NCI-H2107 treated with DMSO at 0.1 percent for 48 hours (cell line): ENCODE measurements around the gene SMAD3.

ENCODE experiments used
- DNase-seq: peaks from one replicate; lab custom pipeline; 2025; ENCODE audit not compliant: unreplicated experiment; lab: John Stamatoyannopoulos, UW

Gene SMAD3

DNA sequence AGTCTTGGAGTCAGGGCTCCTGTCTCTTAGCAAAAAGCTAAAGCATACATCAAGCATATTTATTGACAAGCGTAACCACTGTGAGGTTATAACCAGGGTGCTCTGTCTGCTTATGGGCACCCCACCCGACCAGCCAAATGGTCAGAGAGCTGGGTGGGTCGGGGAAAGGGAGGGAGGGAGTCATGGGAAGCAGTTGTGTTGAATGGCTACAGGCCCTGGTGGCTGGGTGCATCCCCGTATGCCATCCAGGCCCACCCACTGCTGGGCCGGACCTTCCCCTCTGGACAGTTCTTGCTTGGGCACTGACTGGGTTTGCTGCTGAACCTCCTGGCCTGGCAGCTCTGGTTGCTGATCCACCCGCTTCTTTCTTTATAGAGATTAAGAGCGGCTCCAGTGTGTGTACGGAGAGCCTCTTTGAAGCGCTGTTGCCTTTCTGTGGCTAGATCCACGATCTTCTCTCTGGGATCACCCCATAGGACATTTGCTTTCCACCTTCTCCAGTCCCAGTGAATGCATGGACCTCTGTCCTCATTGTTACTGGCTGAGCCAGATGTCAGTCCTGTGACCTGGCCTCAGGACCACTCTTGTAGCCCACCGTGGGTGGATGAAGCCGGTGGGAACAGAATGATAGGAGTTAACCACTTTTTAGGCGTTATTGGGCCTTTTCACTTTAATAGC is 59.6 kb downstream of the SMAD3 start:
- DNase-seq, result no peak

DNA sequence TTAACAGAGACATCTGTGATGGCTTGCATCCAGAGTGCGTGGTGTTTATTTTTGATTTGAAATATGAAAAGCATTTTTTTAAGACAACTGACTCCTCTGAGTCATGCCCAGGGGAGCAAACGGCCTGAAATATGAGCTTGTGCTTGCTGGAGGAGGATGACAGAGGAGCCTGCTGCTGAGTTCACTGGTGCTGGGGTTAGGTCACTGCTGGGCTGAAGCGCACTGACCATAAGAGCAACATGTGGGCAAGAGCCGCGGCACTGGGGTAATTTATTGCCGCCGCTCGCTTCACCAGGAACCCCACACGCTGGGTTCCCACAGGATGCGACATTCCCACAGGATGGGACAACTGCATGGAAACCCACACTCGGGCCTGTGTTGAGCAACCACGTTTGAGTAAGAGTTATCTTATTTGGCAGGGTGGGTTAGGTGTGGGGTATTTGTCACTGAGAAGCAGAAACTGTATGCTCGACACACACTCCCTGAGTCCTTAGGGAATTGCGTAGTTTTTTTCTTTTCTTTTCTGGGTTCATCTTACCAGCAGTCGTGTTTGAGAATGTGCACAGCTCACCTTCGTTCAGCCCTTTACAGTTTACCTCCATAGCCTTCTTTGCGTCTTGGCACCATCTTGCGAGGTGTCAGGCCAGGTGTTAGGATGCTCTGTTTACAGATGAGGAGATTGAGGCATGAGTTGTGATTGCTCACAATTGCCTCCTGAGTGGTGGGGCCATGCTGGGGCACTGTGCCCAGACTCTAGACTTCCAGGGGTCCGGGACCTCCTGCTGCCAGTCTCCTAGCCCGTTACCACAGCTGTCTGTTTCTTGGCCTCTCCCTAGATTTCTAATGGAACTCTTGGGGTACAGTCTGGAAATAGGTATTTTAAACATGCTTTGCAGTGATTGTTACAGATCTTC is 60.4 kb downstream of the SMAD3 start:
- DNase-seq, result peak; percentile 30

DNA sequence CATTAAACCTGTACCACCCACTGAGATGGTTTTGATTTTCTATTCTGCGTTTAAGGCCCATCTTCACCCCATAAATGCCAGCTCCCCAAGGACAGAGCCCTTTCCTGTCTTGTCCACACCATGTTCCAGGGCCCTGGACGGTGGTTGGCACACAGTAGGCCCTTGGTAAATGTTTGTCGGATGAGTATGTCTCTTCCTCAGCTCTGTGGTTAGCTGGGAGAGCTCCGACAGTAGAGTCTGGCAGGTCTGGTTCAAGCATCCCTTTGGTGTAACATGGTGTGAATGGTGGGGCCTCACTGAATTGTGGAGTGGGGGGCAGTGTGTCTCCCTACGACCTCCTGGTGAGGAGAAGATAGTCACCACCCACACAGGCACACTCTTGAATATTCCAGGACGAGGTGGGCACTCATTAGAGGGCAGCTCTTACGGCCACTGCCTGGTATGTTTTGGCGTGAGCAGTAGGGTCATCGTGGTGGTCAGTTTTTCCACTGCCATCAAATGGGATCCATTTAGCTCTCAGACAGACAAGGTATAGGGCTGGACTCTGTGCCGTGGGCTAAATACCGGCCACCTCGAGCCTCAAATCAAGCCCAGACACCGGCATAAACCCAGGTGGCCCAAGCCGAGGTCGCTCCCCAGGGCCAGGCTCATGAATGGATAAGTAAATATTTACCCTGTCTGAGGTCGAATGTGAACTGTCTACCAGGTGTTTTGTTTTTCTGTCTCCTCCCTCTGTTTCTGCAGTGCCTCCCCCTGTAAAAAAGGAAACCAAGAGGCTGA is 61.3 kb downstream of the SMAD3 start:
- no peak for DNase-seq

DNA sequence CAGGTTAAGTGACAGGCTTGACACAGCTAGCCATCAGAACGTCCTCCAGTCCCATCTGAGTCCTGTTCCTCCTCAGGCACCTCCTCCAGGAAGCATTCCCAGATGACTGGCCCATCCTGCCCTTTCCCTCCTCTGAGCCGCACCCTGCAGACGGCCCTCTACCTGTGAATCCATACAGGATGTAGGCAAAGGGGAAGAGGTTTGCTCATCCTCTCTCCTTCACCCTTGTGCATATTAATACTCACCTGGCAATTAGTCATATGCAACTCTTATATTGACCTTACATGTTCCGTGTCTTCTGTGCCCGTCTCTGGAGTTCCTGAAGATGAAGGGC is 61.9 kb downstream of the SMAD3 start:
- no peak for DNase-seq

DNA sequence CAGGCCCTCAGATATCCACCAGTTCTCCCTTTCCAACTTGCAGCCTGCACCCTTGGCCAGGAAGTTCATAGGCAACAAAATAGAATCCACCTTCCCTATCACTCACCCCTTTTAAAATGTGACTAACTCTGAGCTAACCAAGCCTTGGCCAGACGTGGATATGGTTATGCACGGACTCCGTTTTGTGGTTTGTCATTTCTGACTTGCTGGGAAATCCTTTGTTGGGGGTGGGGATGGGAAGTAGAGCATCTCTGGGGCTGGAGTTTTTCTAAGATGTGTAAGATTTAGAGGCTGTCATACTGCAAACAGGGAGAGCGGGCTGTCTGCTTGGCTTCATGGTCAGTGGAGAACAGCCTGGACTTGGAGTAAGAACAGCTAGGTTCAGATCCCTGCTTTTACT is 62.6 kb downstream of the SMAD3 start:
- no peak for DNase-seq

DNA sequence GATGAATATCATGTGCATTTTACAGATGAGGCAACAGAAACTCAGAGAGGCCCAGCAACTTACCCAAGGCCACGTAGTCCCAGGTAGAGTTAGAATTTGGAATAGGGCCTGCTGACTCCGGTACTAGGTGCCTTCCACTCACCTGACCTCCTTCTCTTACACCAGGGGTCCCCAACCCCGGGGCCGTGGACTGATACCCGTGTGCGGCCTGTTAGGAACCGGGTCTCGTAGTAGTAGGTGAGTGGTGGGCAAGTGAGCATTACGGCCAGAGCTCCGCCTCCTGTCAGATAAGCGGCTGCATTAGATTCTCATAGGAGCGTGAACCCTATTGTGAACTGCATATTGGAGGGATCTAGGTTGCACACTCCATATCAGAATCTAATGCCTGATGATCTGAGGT is 64.8 kb downstream of the SMAD3 start:
- DNase-seq, result no peak

DNA sequence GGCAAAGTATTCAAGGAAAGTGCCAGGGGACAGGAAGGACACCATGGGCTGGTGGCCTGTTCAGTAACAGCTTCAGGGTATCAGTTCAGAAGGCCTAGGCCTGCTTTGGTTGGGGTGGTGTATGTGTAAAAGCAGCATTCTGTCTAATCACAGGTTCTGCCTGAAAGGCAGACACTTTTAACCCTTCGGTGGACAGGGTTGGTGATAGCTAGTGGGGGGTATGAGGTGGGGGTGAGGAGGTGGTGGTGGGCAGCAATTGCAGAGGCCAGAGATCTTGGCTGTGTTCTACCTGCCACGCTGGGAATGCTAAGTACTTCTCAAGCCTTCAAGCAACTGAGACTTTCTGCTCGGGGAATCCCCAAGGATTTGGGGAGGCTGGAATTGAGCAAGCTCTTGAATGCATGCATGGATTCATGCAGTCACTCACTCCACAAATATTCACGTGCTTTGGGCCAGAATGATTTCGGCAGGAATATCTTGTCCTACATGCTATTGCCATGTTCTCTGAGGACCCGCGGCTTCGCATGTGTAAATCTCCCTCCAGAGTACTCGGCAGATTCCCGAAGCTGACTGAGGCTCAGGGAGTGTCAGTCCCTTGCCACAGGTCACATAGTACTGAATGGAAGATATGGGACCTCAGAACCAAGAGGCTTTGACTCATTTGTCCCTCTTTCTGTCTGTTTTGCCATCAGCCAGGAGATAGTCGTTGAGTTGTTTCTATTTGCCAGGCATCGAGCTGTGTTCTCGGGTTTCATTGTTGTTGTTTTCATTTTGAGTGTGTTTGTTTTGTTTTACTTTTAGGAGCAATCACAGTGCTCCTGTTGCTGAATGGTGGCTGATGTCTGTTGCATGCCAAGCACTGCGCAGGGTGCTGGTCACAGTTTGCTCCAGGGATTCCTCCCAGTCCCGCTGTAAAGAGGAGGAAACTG is 65.5 kb downstream of the SMAD3 start:
- DNase-seq, result no peak

DNA sequence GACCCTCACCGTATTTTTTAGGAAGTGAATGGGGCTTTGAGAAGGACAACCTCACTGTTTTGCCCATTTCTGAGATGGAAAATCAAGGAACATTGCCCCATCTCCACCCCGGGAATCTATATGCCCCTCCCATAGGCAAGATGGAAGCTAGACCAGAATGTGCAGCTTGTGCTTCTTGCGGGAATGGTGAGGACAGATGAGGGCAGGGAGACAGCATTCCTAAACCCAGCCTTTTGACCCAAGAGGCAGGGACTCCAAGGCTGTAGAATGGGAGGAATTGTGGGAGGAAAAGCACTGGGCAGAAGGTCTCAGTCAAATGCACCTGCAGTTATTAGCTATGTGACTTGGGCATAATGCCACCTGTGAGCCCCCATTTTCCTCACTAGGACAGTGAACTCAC is 66.9 kb downstream of the SMAD3 start:
- no peak for DNase-seq

DNA sequence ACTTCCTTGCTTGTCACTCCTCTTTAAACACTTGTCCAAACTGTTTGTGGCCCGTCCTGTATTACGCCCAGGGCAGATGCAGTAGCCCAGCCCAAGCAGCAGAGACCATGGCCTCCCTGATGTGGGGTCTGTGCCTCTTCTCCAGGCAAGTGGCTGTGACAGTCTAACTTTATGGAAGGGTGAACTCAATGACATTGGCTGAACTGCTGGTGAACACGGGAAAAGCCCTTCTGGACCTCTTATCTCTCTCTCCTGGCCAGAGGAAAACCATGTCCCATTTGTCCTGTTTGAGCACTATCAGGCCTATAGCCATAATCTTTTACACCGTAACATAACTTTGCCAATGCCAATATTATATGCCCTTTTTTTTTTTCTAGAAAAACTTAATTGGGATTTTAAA is 67.6 kb downstream of the SMAD3 start:
- no peak for DNase-seq

DNA sequence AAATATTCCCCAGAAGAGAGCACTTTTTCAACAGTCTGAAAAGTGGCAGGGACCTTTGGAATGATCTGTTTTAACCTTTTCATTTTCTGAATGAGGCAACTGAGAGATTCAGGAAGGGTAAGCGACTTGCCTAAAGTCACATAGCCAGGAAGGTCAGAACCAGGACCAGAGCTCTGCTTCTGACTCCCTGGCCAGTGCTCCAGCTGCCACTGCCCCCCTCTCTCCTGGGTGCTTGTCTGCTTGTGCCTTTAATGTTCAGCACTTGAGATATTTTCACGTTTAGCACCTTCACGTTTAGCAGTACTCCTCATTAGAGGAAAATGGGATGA is 68.3 kb downstream of the SMAD3 start:
- no peak for DNase-seq

DNA sequence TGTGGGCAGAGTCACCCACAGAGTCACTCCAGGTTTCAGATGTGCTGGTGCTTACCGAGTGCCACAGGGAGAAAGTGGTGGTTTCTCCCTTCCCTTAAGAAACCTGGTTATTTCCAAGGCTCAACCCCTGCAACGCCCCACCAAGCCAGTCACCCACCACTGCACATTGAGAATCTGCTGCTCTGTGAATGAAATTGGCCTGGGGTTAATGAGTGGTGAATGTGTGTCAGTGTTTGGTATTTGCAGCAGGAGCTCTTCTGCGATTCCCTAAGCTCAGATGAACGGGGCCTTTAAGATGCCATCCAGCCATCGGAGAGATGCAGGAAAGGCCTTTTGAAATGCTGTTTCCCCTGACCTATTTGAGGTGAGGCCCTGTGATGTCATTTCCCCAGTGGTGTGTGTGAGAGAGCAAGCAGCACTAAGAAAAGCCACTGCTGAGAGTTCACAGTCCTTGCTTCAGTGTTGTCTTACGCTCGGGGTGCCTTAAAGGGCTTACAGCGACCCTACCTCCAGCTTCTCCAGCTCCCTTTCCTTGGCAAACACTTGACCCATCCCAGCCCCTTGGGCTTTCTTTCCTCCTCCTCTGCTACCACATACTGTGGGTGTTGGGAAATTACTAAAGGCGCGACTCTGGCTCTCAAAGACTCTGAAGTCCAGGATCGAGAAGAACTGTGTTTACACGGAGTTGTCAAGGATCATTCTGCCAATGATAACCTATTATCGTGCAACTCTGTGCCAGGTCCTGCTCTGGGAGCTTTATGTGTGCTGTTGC is 68.9 kb downstream of the SMAD3 start:
- DNase-seq, result no peak

DNA sequence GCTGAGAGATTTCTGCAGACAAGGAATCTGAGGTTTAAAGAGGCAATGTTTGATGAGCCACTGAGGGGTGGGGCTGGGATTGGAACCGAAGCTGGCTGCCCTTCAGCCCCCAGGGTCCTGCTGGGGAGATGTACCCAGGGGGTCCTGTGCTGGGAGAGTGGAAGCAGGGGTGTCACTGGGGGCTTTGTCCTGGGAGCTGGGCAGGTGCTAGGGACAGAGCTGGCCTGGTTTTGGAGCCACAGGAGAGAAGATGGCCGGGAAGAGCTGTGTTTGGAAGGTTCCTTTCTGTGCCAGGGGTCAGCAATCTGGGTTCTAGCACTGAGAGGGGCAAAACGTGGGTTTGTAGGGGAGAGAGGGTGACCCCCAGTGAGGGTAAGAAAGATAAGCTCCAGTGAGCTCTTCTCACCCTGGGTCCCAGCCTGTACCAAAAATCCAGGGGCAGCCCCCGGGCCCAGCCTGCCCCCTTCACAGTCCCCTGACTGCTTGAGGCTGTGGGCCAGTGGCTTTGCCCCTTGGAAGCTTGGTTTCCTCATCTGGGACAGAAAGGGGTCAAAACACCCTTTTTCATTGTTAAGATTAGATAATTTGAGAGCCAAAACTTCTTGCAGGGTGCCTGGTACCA is 69.6 kb downstream of the SMAD3 start:
- DNase-seq, result no peak

DNA sequence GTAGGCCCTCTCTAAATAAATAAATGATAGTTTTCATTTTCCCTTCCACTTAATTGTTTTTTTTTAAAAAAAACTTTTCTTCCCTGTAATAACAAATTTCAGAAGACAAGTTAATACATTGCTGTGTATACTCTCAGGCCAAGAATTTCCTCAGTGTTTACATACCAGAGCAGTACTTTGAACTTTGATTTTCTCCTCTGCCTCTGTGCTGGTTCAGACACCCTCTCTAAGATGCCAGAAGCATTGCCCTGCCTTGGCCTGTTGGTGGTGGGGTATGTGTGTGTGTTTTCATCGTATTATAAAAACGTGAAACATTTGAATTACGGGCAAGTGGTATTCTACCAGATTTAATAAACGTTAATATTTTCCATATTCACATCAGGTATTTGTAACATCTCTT is 70.1 kb downstream of the SMAD3 start:
- no peak for DNase-seq

DNA sequence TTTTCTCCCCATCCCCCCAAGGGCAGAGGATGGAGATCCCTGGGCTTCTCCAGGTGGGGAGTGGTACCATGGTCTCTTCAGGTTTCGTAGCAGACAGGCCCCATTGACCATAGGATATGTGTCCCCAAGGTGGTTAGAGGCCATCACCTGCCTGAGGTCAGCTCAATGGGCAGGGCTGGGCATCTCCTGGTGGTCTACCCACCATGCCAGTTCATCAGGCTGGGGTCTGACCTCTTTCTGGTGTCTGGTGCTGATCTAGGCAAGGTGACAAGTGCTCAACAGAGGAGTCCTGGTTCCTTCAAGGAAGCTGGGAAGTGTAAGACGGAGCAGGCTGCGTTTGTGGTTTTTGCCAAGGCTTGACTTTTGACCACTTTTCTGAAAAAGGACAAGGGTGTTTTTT is 71.4 kb downstream of the SMAD3 start:
- no peak for DNase-seq

DNA sequence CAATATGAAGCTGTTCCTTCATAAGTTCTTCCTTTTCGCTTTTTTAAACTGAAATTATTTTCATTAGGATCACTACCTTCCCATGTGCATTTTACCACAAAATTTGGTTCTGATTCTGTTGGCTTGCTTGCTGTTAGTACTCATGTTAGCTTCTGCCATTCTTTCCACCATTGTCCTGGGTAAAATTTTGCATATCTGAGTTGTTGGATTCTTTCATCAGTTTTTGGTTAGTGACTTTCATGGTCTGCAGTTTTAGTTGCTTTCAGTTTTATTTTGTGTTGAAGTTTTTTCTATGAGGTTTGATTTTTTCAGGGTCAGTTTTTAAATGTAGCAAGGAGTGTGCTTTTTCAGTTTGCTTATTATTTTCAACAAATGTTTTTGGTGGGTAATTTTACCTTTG is 71.9 kb downstream of the SMAD3 start:
- no peak for DNase-seq

DNA sequence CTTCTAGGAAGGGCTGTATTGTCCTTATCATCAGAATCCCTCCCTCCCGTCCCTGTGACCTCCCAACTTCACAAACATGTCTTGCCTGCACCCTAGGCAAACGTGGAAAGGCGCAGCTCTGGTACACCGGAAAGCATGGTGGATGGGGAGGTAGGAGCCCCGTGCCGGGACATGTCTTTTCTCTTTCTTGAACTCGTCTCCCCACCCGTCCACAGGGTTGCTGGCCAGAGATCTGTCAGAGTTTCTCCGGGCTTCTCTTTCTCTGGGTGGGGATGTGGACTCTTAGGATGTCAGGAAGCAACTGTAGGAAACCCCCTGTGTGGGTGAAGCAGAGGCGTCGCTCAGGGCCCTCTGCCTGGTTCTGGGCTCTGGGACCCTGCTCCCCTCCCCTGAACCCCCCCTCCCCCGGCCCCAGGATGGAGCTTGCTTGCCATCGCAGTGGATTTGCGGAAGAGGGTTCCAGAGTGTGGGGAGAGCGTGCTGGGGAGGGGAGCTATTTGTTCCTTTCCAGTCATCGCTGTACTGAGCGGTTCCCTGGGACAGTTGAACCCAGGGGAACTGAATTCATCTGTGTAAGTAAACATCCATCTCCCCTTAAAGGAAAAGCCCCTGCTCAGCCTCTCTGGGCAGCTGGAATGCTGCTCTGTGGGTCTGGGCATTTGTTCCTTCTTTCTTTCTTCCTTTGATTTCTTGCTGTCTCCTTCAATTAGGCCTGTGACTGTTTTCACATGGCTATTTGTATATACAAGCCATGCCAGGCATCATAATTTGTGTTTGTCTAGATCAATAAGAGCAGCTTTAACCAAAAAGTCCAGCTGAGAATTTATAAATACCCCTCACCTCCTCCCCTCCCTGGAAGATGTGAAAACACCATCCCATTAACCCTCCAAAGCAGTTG is 72.8 kb downstream of the SMAD3 start:
- no peak for DNase-seq

DNA sequence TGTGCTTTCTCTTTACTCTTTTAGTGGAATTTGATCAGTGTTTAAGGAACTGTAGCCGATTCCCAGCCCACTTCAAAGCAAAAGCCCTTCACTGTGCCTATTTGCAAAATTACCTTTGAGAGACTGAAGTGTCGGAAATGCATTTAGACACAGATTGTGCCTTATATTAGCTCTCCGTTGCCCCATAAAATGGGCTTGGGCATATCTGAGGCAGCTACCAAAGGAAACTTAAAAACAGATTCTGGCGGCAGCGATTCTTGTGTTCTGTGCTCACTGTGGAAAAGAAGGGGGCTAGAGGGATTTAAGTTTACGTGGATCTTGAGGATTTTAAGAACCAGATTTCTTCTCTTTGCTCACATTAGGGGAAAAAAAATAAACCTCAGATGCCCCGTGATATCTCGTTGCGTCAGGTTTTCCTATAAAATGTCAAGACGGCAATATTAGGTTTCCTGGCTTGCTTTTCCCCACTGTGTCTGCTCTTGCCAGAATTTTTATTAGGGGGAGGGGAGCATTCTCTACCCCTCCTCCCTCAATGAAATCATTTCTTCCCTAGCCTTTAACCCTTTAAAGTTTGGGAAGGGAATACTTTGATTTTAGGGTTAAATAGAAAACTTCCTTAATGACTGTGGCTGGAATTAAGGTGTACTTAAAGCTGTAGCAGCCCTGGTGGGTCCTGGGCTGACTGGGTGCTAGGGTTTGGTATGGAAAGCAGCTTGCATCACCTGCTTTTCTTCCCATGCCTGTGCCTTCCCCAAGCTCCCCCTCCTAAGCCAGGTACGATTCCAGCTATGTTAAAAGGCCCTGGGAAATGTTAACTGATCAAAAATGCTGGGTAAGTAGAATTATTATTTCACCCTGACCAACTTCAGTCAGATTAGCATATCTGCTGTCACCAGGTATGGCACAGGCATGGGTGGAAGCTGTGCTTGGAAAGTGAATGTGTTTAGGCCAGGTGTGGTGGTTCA is 73.8 kb downstream of the SMAD3 start:
- DNase-seq, result no peak
